GM06990 (cell line): Measurements from ENCODE around the gene U2AF1L4.

Experiments
- DNase-seq: peaks from one replicate; pipeline ENCODE4 v3.0.0-alpha.2; 2011; ENCODE audit not compliant: insufficient read length; ENCODE audit errors: extremely low read depth
- H3K27me3 ChIP-seq: replicated peaks from 2 replicates; pipeline ENCODE4 v1.6.0; 2011; ENCODE audit warnings: low read length; ENCODE audit not compliant: control insufficient read depth, insufficient read depth
- H3K36me3 ChIP-seq: 2 replicates; pipeline ENCODE4 v1.5.1; 2011; ENCODE audit warnings: low read length; ENCODE audit not compliant: control insufficient read depth, insufficient read depth
- H3K4me3 ChIP-seq: replicated peaks from 2 replicates; pipeline ENCODE4 v1.5.1; 2011; ENCODE audit warnings: low read depth, mild to moderate bottlenecking, control low read depth, low read length
- CTCF ChIP-seq: IDR thresholded peaks from 2 replicates; pipeline ENCODE4 v1.5.1; 2011; ENCODE audit warnings: low read length, control low read depth, mild to moderate bottlenecking, inconsistent platforms; ENCODE audit not compliant: insufficient read depth, poor library complexity, severe bottlenecking

The U2AF1L4 gene

GRCh38 chr19:35702223-35703012, 42.8 kb downstream of the U2AF1L4 start:
- TF ChIP-seq CTCF: no peak
- no peaks in the 10 kb centered on the region for H3K27me3 ChIP-seq
- DNase-seq: peak; percentile 95
- peak overlapping the region; percentile 82 for H3K4me3 ChIP-seq
- no peaks in the 10 kb centered on the region for H3K36me3 ChIP-seq

DNA sequence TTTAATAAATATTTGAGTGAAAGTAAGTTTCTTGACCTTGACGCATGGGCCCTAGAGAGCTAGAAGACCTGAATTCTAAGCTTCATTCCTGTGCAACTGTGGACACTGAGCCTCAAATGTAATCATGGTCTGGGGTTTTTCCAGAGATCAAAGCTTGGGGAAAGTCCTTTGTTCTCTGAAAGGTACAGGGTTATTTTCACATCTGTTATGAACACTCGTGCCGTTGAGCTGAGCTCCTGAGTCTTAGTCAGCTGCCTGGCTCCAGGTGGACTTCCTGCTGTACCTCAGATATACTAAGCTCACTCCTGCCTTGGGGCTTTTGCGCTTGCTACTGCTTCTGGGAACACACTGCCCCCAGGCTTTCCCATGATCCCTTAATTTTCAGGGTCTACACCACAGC, 48.4 kb downstream of the U2AF1L4 start:
- peak; percentile 54 for DNase-seq
- no peak overlapping the region for H3K4me3 ChIP-seq
- TF ChIP-seq CTCF: no peak
- H3K36me3 ChIP-seq: no peaks in the 10 kb centered on the region
- H3K27me3 ChIP-seq: no peaks in the 10 kb centered on the region

GRCh38 chr19:35695895-35696422, 49.3 kb downstream of the U2AF1L4 start:
- H3K36me3 ChIP-seq: no peaks in the 10 kb centered on the region
- H3K27me3 ChIP-seq: no peaks in the 10 kb centered on the region
- no peak for TF ChIP-seq CTCF
- H3K4me3 ChIP-seq: no peak overlapping the region
- DNase-seq: no peak

- H3K27me3 ChIP-seq: no peaks in the 10 kb centered on the region
- no peaks in the 10 kb centered on the region for H3K36me3 ChIP-seq
- TF ChIP-seq CTCF: peak; percentile 99
- no peak overlapping the region for H3K4me3 ChIP-seq
- DNase-seq: peak; percentile 60
Measured at GRCh38 chr19:35693835-35694599, 51.2 kb downstream of the U2AF1L4 start.

DNA sequence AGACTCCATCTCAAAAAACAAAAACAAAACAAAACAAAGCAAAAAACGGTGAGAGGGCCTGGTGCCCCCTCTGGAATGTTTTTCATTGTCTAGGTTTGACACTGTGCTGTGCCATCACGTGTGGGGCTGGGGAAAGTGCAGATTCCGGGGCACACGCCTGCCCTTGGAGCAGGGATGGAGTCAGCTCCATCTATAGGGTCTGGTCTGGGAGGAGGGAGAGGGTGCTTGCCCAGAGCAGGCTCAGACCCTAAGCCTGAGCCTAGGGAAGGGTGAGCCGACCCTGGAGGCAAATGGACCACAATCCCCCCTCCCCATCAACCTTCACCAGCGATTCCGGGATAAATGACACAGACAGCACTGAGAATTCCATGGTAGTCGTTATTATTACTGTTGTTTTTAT, 51.8 kb downstream of the U2AF1L4 start:
- DNase-seq: no peak
- TF ChIP-seq CTCF: no peak
- Histone ChIP-seq H3K36me3 (no peaks in the 10 kb centered on the region), H3K27me3 (no peaks in the 10 kb centered on the region), H3K4me3 (no peak overlapping the region)
